Liver (tissue), 9 donors: ENCODE measurements around the gene SHLD1. TPM values are rescaled to one million over a fixed set of nuclear protein-coding genes. Genes with fewer than 3 reads are reported as not detected.

Experiments
- DNase-seq: peaks from one replicate; pipeline ENCODE4 v3.0.0-alpha.2; 2017; ENCODE audit warnings: low spot score
- H3K27ac ChIP-seq, 2 donors: one replicate each; pipeline ENCODE4 v1.7.0; 2013; ENCODE audit warnings: inconsistent platforms in 2 of 2, low read length in 2 of 2, control low read depth in 1 of 2, low read depth in 1 of 2, mild to moderate bottlenecking in 1 of 2
- H3K27me3 ChIP-seq, 4 donors: one replicate each; pipeline versions ENCODE4 v1.6.1 to v1.7.0; 2013; ENCODE audit warnings: low read length in 3 of 4, inconsistent platforms in 1 of 4, mild to moderate bottlenecking in 1 of 4, moderate library complexity in 1 of 4; ENCODE audit not compliant: control insufficient read depth in 4 of 4, insufficient read depth in 4 of 4
- H3K36me3 ChIP-seq, 4 donors: one replicate each; pipeline versions ENCODE4 v1.6.1 to v1.7.0; 2013; ENCODE audit warnings: low read length in 3 of 4, mild to moderate bottlenecking in 3 of 4, low read depth in 1 of 4, moderate library complexity in 1 of 4; ENCODE audit not compliant: control insufficient read depth in 4 of 4, insufficient read depth in 3 of 4
- H3K4me1 ChIP-seq, 4 donors: one replicate each; pipeline versions ENCODE4 v1.6.1 to v1.7.0; 2013; ENCODE audit warnings: low read length in 3 of 4, mild to moderate bottlenecking in 3 of 4, moderate library complexity in 1 of 4; ENCODE audit not compliant: control insufficient read depth in 4 of 4, insufficient read depth in 4 of 4
- H3K4me3 ChIP-seq, 3 donors: one replicate each; pipeline versions ENCODE4 v1.6.1 to v1.7.0; 2013; ENCODE audit warnings: low read length in 3 of 3, control low read depth in 1 of 3, low read depth in 1 of 3, mild to moderate bottlenecking in 1 of 3
- H3K9ac ChIP-seq, 2 donors: one replicate each; pipeline ENCODE4 v1.7.0; 2013; ENCODE audit warnings: low read length in 2 of 2, mild to moderate bottlenecking in 2 of 2, moderate library complexity in 2 of 2, control low read depth in 1 of 2, low read depth in 1 of 2
- H3K9me3 ChIP-seq, 4 donors: one replicate each; pipeline versions ENCODE4 v1.6.1 to v1.7.0; 2013; ENCODE audit warnings: low read length in 3 of 4; ENCODE audit not compliant: control insufficient read depth in 4 of 4
- ATF3 ChIP-seq: IDR thresholded peaks from 2 replicates; pipeline ENCODE4 v1.6.1; 2016; ENCODE audit warnings: antibody characterized with exemption
- CTCF ChIP-seq: fragments of 150-350 bp; IDR thresholded peaks from 2 replicates; pipeline ENCODE4 v1.5.1; 2017; ENCODE audit warnings: improper control_type of control experiment, low read depth, low read length; ENCODE audit not compliant: missing input control
- EGR1 ChIP-seq, 2 donors: IDR thresholded peaks; 2 replicates each; pipeline ENCODE4 v1.6.1; 2016 to 2018; ENCODE audit warnings: antibody characterized with exemption in 2 of 2, low read depth in 2 of 2
- FOXA1 ChIP-seq: IDR thresholded peaks from 2 replicates; pipeline ENCODE4 v1.6.1; 2016; ENCODE audit warnings: antibody characterized with exemption
- FOXA2 ChIP-seq: IDR thresholded peaks from 2 replicates; pipeline ENCODE4 v1.6.1; 2016; ENCODE audit warnings: antibody characterized with exemption
- GABPA ChIP-seq, 2 donors: IDR thresholded peaks in 1 of 2; conservative IDR thresholded peaks in 1 of 2; 2 replicates each; pipeline ENCODE4 v1.6.1; 2016; ENCODE audit warnings: antibody characterized with exemption in 2 of 2, mild to moderate bottlenecking in 1 of 2, moderate library complexity in 1 of 2
- HNF4A ChIP-seq, 2 donors: conservative IDR thresholded peaks; 2 replicates each; pipeline ENCODE4 v1.6.1; 2016; ENCODE audit warnings: antibody characterized with exemption in 2 of 2, mild to moderate bottlenecking in 2 of 2
- HNF4G ChIP-seq: IDR thresholded peaks from 2 replicates; pipeline ENCODE4 v1.6.1; 2016; ENCODE audit warnings: antibody characterized with exemption
- JUND ChIP-seq, 2 donors: IDR thresholded peaks; 2 replicates each; pipeline ENCODE4 v1.6.1; 2016; ENCODE audit warnings: antibody characterized with exemption in 2 of 2
- MAX ChIP-seq: IDR thresholded peaks from 2 replicates; pipeline ENCODE4 v1.6.1; 2016; ENCODE audit warnings: antibody characterized with exemption
- NR2F2 ChIP-seq: IDR thresholded peaks from 2 replicates; pipeline ENCODE4 v1.6.1; 2016; ENCODE audit warnings: antibody characterized with exemption
- RAD21 ChIP-seq, 2 donors: IDR thresholded peaks; 2 replicates each; pipeline ENCODE4 v1.6.1; 2016; ENCODE audit warnings: antibody characterized with exemption in 2 of 2, mild to moderate bottlenecking in 2 of 2
- REST ChIP-seq: IDR thresholded peaks from 2 replicates; pipeline ENCODE4 v1.6.1; 2016; ENCODE audit warnings: antibody characterized with exemption, mild to moderate bottlenecking
- RXRA ChIP-seq, 2 donors: IDR thresholded peaks; 2 replicates each; pipeline ENCODE4 v1.6.1; 2017 to 2018; ENCODE audit warnings: antibody characterized with exemption in 2 of 2, mild to moderate bottlenecking in 1 of 2
- SP1 ChIP-seq: IDR thresholded peaks from 2 replicates; pipeline ENCODE4 v1.6.1; 2018; ENCODE audit warnings: antibody characterized with exemption, mild to moderate bottlenecking
- TAF1 ChIP-seq: conservative IDR thresholded peaks from 2 replicates; pipeline ENCODE4 v1.6.1; 2016; ENCODE audit warnings: antibody characterized with exemption, mild to moderate bottlenecking
- YY1 ChIP-seq: IDR thresholded peaks from 2 replicates; pipeline ENCODE4 v1.6.1; 2016; ENCODE audit warnings: antibody characterized with exemption, mild to moderate bottlenecking
- ZBTB33 ChIP-seq: IDR thresholded peaks from 2 replicates; pipeline ENCODE4 v1.6.1; 2016; ENCODE audit warnings: antibody characterized with exemption
- WGBS: extraction: QIAGEN DNeasy Blood & Tissue Kit; methylation state at CpG from one replicate; pipeline ENCODE4 v1.1.7; 2013; 5-methylcytosine and 5-hydroxymethylcytosine counted together
- polyA plus RNA-seq, 2 donors: library from polyadenylated mRNA; stranded (reverse) in 1 of 2; unstranded in 1 of 2; fragments of 200-250 nt in 1 of 2; fragments of >200 nt in 1 of 2; fragmentation: Nextera tagmentation in 1 of 2; extraction: Ambion mirVana in 1 of 2; gene quantifications; one replicate each; pipeline versions ENCODE4 v1.2.1 to v1.2.3, GENCODE V29; 2013 to 2015
- total RNA-seq, 2 donors: library from RNA; depleted of rRNA; stranded (reverse); fragments of >200 nt; gene quantifications; one replicate each; pipeline ENCODE4 v1.2.3, GENCODE V29; 2014
- donor health status: healthy.
- donor health status: healthy.
- donor health status: healthy.
- donor health status: healthy.
- donor health status: healthy.

SHLD1 gene
- total and polyA plus RNA-seq, 4 donors = 0.92 to 5.0 (median 2.0) TPM

- no peak for TF ChIP-seq ZBTB33
- TF ChIP-seq RAD21 (IDR thresholded peaks at IDR 0.05) = no peak
- TF ChIP-seq ATF3 = no peak
- TF ChIP-seq HNF4A (conservative IDR thresholded peaks at IDR 0.05) = no peak
- no peak for TF ChIP-seq YY1
- no peak for TF ChIP-seq FOXA1
Observed at GRCh38 chr20:5770987-5771318, 20.8 kb downstream of the SHLD1 start (continued).

GRCh38 chr20:5772704-5773103 lies 22.5 kb downstream of the SHLD1 start:
- Histone ChIP-seq H3K4me3 (no peak overlapping the region), H3K27me3 (no peaks in the 10 kb centered on the region), H3K9me3 (no peaks in the 10 kb centered on the region), H3K9ac (no peak overlapping the region), H3K27ac (no peak overlapping the region), H3K4me1 (no peaks in the 10 kb centered on the region), H3K36me3 (peaks cover 0 to 4% (median 0%) of the 10 kb centered on the region in 4 donors)
- WGBS = 85% methylated on average over 5 of the region's 5 CpGs
- DNase-seq = no peak
- TF ChIP-seq MAX (no peak), SP1 (no peak), FOXA2 (no peak), JUND (IDR thresholded peaks at IDR 0.05) (no peak), RAD21 (IDR thresholded peaks at IDR 0.05) (no peak), EGR1 (IDR thresholded peaks at IDR 0.05; ENCODE audit: low read depth in 2 of 2) (no peak), ZBTB33 (no peak), YY1 (no peak), RXRA (IDR thresholded peaks at IDR 0.05) (no peak), ATF3 (no peak), NR2F2 (no peak), REST (no peak), CTCF (no peak), FOXA1 (no peak), TAF1 (no peak), HNF4G (no peak), GABPA (IDR thresholded peaks at IDR 0.05 in 1 of 2, conservative IDR thresholded peaks at IDR 0.05 in 1 of 2) (no peak), HNF4A (conservative IDR thresholded peaks at IDR 0.05) (no peak)
